Measurements from ENCODE around the gene HTR3C. TPM values are rescaled to one million over a fixed set of nuclear protein-coding genes. Genes with fewer than 3 reads are reported as not detected.
"Not testable (repeated sequence)": the region's sequence is repeated elsewhere in the genome, so short reads cannot be mapped to it uniquely, and the experiment has no call there.

Gene HTR3C
- total RNA-seq, 2 experiments from 2014 or later = not detected

DNA sequence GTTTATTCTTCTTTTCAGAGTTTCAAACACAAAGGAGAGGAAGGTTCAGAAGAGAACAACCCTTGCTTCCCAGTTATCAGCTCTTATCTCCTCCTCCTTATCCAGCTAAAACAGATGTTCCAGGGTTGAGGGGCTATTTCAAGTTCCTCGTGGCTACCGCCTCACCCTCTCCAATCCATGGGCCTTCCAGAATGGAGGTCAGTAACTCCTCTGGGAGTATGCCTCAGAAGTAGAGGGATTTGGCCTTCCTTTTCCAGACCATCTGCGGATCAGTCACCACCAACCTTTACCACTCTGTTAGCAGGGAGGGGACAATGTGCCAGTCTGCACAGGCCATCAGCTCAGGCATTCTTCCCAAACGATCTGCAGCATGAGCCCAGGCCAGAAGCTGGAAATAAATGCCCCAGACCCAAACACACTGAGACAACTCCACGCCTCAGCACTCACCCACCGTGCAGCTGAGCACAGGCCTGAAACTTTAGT is 14.8 kb downstream of the HTR3C start:
- Histone ChIP-seq H3K27ac (ENCODE audit: low read depth, low read length, poor library complexity, severe bottlenecking) (no peak overlapping the region), H3K4me2 (ENCODE audit: low read length) (no peak overlapping the region), H3K9me2 (ENCODE audit: insufficient read depth, low read length) (no peaks in the 10 kb centered on the region), H3K4me1 (ENCODE audit: insufficient read depth, low read length, poor library complexity, severe bottlenecking) (no peaks in the 10 kb centered on the region), H3K9me3 (ENCODE audit: low read length) (peaks cover 12% of the 10 kb centered on the region), H2AFZ (ENCODE audit: low read length) (no peak overlapping the region), H3K4me3 (ENCODE audit: low read depth, low read length, poor library complexity, severe bottlenecking) (no peak overlapping the region), H4K20me1 (ENCODE audit: insufficient read depth, low read length) (no peaks in the 10 kb centered on the region), H3K79me2 (ENCODE audit: insufficient read depth, low read depth, low read length) (no peaks in the 10 kb centered on the region), H3K36me3 (ENCODE audit: insufficient read depth, low read length) (no peaks in the 10 kb centered on the region)
- BruUV-seq (replicated peaks) = no TSS peak
- POLR2A ChIA-PET = interaction anchor here (1.6 to 1.9 kb wide), 3 partner anchors 8 to 45 kb away, joined by 4 to 5 read pairs (median 5); no protein-coding TSS in a partner anchor
- no peak for DNase-seq (ENCODE audit: low spot score)
- intact Hi-C loops (cut with micrococcal nuclease; ENCODE audit: unreplicated experiment) = no loop called here
- CTCF ChIA-PET (ENCODE audit: unreplicated experiment) = no interaction called here
- TF ChIP-seq, protein P1, sequence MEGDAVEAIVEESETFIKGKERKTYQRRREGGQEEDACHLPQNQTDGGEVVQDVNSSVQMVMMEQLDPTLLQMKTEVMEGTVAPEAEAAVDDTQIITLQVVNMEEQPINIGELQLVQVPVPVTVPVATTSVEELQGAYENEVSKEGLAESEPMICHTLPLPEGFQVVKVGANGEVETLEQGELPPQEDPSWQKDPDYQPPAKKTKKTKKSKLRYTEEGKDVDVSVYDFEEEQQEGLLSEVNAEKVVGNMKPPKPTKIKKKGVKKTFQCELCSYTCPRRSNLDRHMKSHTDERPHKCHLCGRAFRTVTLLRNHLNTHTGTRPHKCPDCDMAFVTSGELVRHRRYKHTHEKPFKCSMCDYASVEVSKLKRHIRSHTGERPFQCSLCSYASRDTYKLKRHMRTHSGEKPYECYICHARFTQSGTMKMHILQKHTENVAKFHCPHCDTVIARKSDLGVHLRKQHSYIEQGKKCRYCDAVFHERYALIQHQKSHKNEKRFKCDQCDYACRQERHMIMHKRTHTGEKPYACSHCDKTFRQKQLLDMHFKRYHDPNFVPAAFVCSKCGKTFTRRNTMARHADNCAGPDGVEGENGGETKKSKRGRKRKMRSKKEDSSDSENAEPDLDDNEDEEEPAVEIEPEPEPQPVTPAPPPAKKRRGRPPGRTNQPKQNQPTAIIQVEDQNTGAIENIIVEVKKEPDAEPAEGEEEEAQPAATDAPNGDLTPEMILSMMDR (conservative IDR thresholded peaks at IDR 0.05; ENCODE audit: low read length) = no peak
- no peak for TF ChIP-seq EZH2phosphoT487 (IDR thresholded peaks at IDR 0.05; ENCODE audit: borderline replicate concordance, low read depth, low read length)

DNA sequence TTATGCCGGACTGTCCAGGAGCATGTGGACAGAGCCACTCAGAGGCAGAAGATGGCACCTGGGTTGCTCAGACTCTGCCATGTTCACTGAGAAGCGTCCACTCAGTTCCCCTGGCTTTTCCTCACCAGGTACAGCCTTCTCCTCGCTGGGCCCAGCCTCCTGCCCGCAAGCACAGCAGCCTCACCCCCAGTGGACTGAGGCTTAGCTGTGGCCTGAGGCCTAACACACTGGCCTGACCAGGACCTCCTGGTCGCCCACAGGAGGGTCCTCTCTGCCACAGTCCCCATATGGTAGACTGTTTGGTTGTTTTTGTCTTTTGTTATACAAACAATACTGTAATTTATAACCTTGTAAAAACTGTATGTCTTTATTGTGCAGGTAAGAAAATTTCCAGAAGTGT is 15.5 kb downstream of the HTR3C start:
- CTCF ChIA-PET (ENCODE audit: unreplicated experiment) = no interaction called here
- intact Hi-C loops (cut with micrococcal nuclease; ENCODE audit: unreplicated experiment) = no loop called here
- no peak overlapping the region for H2AFZ ChIP-seq (ENCODE audit: low read length)

DNA sequence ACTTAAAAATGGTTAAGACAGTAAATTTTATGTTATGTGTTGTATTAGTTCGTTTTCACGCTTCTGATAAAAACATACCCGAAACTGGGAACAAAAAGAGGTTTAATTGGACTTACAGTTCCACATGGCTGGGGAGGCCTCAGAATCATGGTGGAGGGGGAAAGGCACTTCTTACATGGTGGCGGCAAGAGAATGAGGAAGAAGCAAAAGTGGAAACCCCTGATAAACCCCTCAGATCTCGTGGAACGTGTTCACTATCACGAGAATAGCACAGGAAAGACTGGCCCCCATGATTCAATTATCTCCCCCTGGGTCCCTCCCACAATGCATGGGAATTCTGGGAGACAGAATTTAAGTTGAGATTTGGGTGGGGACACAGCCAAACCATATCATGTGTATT is 18.3 kb downstream of the HTR3C start:
- peaks cover 12% of the 10 kb centered on the region for H3K9me3 ChIP-seq (ENCODE audit: low read length)
- H3K4me3 ChIP-seq (ENCODE audit: low read depth, low read length, poor library complexity, severe bottlenecking); H4K20me1 ChIP-seq (ENCODE audit: insufficient read depth, low read length); intact Hi-C loops (cut with micrococcal nuclease; ENCODE audit: unreplicated experiment); H3K27ac ChIP-seq (ENCODE audit: low read depth, low read length, poor library complexity, severe bottlenecking); H3K9me2 ChIP-seq (ENCODE audit: insufficient read depth, low read length); H3K4me1 ChIP-seq (ENCODE audit: insufficient read depth, low read length, poor library complexity, severe bottlenecking); CTCF ChIA-PET (ENCODE audit: unreplicated experiment); H3K4me2 ChIP-seq (ENCODE audit: low read length); DNase-seq (ENCODE audit: low spot score); H2AFZ ChIP-seq (ENCODE audit: low read length); H3K79me2 ChIP-seq (ENCODE audit: insufficient read depth, low read depth, low read length); POLR2A ChIA-PET; H3K36me3 ChIP-seq (ENCODE audit: insufficient read depth, low read length); BruUV-seq (replicated peaks): not testable (repeated sequence)

More for the DNA sequence above, 15.5 kb downstream of the HTR3C start:
- TF ChIP-seq, protein P1 (conservative IDR thresholded peaks at IDR 0.05; ENCODE audit: low read length) = no peak
- TF ChIP-seq EZH2phosphoT487 (IDR thresholded peaks at IDR 0.05; ENCODE audit: borderline replicate concordance, low read depth, low read length) = no peak
- POLR2A ChIA-PET = interaction anchor here (1.6 to 1.9 kb wide), 2 partner anchors 7 to 10 kb away, joined by 5 read pairs; no protein-coding TSS in a partner anchor
- H3K79me2 ChIP-seq (ENCODE audit: insufficient read depth, low read depth, low read length) = no peaks in the 10 kb centered on the region
- H3K4me3 ChIP-seq (ENCODE audit: low read depth, low read length, poor library complexity, severe bottlenecking) = no peak overlapping the region
- H3K36me3 ChIP-seq (ENCODE audit: insufficient read depth, low read length) = no peaks in the 10 kb centered on the region
- H3K4me1 ChIP-seq (ENCODE audit: insufficient read depth, low read length, poor library complexity, severe bottlenecking) = no peaks in the 10 kb centered on the region
- H4K20me1 ChIP-seq (ENCODE audit: insufficient read depth, low read length) = no peaks in the 10 kb centered on the region
- H3K27ac ChIP-seq (ENCODE audit: low read depth, low read length, poor library complexity, severe bottlenecking) = no peak overlapping the region
- no peak for DNase-seq (ENCODE audit: low spot score)
- no peak overlapping the region for H3K4me2 ChIP-seq (ENCODE audit: low read length)
- BruUV-seq (replicated peaks) = no TSS peak
- H3K9me2 ChIP-seq (ENCODE audit: insufficient read depth, low read length) = no peaks in the 10 kb centered on the region
- peaks cover 12% of the 10 kb centered on the region for H3K9me3 ChIP-seq (ENCODE audit: low read length)
